ENCODE data around the gene PIM3. TPM values are rescaled to one million over a fixed set of nuclear protein-coding genes. Genes with fewer than 3 reads are reported as not detected.
"Not testable (repeated sequence)": the region's sequence is repeated elsewhere in the genome, so short reads cannot be mapped to it uniquely, and the experiment has no call there.

Gene PIM3
- total RNA-seq, 1 experiment from 2014 or later = 15.4 TPM

DNA sequence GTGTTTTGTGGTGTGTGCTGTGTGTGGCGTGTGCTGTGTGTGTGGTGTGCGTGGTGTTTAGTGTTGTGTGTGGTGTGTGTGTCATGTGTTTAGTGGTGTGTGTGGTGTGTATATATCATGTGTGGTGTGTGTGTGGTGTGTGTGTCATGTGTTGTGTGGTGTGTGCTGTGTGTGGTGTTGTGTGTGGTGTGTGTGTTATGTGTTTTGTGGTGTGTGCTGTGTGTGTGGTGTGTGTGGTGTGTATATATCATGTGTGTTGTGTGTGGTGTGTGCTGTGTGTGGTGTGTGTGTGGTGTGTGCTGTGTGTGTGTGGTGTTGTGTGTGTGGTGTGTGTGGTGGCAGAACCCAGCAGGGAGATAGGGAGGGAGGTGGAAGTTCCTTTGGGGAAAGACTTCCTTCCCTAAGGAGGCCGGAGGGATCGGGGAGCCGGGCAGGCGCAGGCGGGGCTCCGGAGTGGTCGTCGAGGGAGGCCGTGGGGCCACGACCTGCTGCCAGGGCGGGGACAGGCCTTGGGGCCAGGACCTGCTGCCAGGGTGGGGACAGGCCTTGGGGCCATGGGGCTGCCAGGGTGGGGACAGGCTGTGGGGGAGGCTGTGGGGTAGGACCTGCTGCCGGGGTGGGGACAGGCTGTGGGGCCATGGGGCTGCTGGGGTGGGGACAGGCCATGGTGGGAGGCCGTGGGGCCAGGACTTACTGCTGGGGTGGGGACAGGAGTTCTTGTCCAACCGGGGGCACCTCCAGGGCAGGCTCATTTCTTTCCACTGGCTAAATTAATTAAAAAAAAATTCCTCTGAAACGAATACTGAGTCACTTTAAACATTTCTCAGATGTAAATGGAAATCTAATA, 15.2 kb downstream of the PIM3 start:
- Histone ChIP-seq H3K9ac (ENCODE audit: low read length) (no peak overlapping the region), H2AFZ (ENCODE audit: low read length) (no peak overlapping the region), H3K36me3 (ENCODE audit: insufficient read depth, low read length) (no peaks in the 10 kb centered on the region), H3K27me3 (ENCODE audit: low read length) (no peaks in the 10 kb centered on the region), H3K9me3 (ENCODE audit: low read length) (no peaks in the 10 kb centered on the region; the same call in 1 of the 2 replicates), H3K4me1 (ENCODE audit: low read length) (peaks cover 28% of the 10 kb centered on the region), H3K79me2 (ENCODE audit: low read length) (no peaks in the 10 kb centered on the region), H3K4me3 (ENCODE audit: low read length) (no peak overlapping the region), H4K20me1 (ENCODE audit: insufficient read depth, low read depth, low read length) (no peaks in the 10 kb centered on the region), H3K4me2 (ENCODE audit: low read depth, low read length, poor library complexity, severe bottlenecking) (no peak overlapping the region), H3K9me2 (replicated peaks; ENCODE audit: insufficient read depth, low read length) (no peaks in the 10 kb centered on the region), H3K27ac (ENCODE audit: low read length) (no peak overlapping the region)
- no peak for DNase-seq

DNA sequence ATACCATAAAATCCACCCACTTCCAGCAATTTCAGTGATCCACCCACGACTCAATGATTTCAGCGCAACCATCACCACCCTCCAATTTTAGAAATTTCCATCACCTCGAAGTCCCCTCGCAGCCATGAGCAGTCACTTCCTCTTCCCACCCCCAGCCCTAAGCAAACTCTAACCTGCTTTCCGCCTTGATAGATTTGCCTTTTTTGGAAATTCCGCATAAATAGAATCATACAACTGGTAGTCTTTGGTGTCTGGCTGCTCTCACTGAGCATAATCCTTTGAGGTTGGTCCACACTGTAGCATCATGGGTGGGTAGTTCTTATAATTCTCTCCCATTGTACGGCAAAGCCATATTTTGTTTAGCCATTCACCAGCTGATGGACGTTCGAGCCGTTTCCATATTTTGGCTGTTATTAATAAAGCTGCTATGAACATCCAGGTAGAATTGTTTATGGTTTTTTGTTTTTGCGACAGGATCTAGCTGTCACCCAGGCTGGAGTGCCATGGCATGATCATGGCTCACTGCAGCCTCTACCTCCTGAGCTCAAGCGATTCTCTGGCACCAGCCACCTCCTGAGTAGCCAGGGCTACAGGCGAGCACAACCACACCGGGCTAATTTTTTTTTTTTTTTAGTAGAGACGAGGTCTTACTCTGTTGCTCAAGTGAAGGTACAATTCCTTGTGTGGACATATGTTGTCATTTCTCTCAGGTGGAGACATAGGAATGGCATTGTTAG, 16.0 kb downstream of the PIM3 start:
- Histone ChIP-seq H3K9ac (ENCODE audit: low read length) (no peak overlapping the region), H3K79me2 (ENCODE audit: low read length) (no peaks in the 10 kb centered on the region), H3K36me3 (ENCODE audit: insufficient read depth, low read length) (no peaks in the 10 kb centered on the region), H3K27me3 (ENCODE audit: low read length) (no peaks in the 10 kb centered on the region), H3K4me2 (ENCODE audit: low read depth, low read length, poor library complexity, severe bottlenecking) (no peak overlapping the region), H3K4me1 (ENCODE audit: low read length) (peaks cover 19% of the 10 kb centered on the region), H3K9me3 (ENCODE audit: low read length) (no peaks in the 10 kb centered on the region; the same call in 1 of the 2 replicates), H3K27ac (ENCODE audit: low read length) (no peak overlapping the region), H2AFZ (ENCODE audit: low read length) (no peak overlapping the region), H3K9me2 (replicated peaks; ENCODE audit: insufficient read depth, low read length) (no peaks in the 10 kb centered on the region), H4K20me1 (ENCODE audit: insufficient read depth, low read depth, low read length) (no peaks in the 10 kb centered on the region), H3K4me3 (ENCODE audit: low read length) (no peak overlapping the region)
- DNase-seq = peak; percentile 72

DNA sequence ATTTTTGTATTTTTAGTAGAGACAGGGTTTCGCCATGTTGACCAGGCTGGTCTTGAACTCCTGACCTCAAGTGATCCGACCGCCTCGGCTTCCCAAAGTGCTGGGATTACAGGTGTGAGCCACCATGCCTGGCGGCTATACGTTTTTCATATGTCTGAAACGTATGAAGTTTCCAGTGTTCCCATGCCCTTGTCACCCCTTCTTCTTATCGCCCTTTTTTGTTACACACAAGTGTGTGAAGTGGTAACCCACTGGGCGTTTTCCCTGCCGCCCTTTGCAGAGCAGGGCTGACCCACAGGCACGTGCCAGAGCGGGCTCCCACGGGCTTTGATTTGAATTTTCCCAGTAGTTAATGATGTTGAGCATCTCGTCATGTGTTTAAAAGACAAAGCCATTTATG, 17.0 kb downstream of the PIM3 start:
- no peaks in the 10 kb centered on the region; the same call in 1 of the 2 replicates for H3K9me3 ChIP-seq (ENCODE audit: low read length)
- no peaks in the 10 kb centered on the region for H3K9me2 ChIP-seq (replicated peaks; ENCODE audit: insufficient read depth, low read length)
- DNase-seq = no peak
- no peak overlapping the region for H3K4me2 ChIP-seq (ENCODE audit: low read depth, low read length, poor library complexity, severe bottlenecking)
- no peaks in the 10 kb centered on the region for H3K36me3 ChIP-seq (ENCODE audit: insufficient read depth, low read length)
- no peak overlapping the region for H3K27ac ChIP-seq (ENCODE audit: low read length)
- H4K20me1 ChIP-seq (ENCODE audit: insufficient read depth, low read depth, low read length) = no peaks in the 10 kb centered on the region
- H2AFZ ChIP-seq (ENCODE audit: low read length) = no peak overlapping the region
- no peaks in the 10 kb centered on the region for H3K79me2 ChIP-seq (ENCODE audit: low read length)
- no peak overlapping the region for H3K4me3 ChIP-seq (ENCODE audit: low read length)
- peaks cover 16% of the 10 kb centered on the region for H3K4me1 ChIP-seq (ENCODE audit: low read length)
- H3K27me3 ChIP-seq (ENCODE audit: low read length) = no peaks in the 10 kb centered on the region
- H3K9ac ChIP-seq (ENCODE audit: low read length) = no peak overlapping the region

DNA sequence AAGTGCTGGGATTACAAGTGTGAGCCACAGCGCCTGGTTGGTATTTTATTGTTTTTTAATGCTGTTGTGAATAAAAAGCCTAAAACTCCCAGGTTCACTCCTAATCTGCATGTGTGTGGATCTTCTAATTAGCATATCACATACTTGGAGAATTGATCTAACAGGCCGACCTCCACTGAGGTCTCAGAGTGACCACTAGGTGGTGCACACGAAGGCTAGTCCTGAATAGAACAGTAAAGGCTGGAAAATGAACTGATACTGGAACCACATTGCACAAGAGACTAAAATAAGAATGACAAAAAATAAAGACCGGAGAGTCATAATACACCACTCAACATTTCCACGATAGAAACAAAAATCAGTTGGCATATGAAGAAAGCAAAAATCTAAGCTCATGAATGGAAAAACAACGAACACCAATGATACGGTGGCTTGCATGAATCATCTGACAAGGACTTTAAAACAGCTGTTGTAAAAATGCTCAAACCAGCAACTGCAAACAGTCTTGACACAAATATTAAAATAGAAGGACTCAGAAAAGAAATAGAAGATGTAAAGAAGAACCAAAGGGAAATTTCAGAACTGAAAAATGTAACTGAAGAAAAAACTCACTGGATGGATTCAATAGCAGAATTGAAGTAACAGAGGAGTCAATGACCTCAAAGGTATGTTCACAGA, 19.2 kb downstream of the PIM3 start:
- DNase-seq = peak; percentile 77
- Histone ChIP-seq H3K4me2 (ENCODE audit: low read depth, low read length, poor library complexity, severe bottlenecking) (no peak overlapping the region), H3K9ac (ENCODE audit: low read length) (no peak overlapping the region), H2AFZ (ENCODE audit: low read length) (no peak overlapping the region), H3K9me3 (ENCODE audit: low read length) (no peaks in the 10 kb centered on the region; the same call in 1 of the 2 replicates), H3K27ac (ENCODE audit: low read length) (no peak overlapping the region), H3K4me3 (ENCODE audit: low read length) (no peak overlapping the region), H3K79me2 (ENCODE audit: low read length) (no peaks in the 10 kb centered on the region), H4K20me1 (ENCODE audit: insufficient read depth, low read depth, low read length) (no peaks in the 10 kb centered on the region), H3K9me2 (replicated peaks; ENCODE audit: insufficient read depth, low read length) (no peaks in the 10 kb centered on the region), H3K36me3 (ENCODE audit: insufficient read depth, low read length) (no peaks in the 10 kb centered on the region), H3K27me3 (ENCODE audit: low read length) (no peaks in the 10 kb centered on the region), H3K4me1 (ENCODE audit: low read length) (peaks cover 16% of the 10 kb centered on the region)

DNA sequence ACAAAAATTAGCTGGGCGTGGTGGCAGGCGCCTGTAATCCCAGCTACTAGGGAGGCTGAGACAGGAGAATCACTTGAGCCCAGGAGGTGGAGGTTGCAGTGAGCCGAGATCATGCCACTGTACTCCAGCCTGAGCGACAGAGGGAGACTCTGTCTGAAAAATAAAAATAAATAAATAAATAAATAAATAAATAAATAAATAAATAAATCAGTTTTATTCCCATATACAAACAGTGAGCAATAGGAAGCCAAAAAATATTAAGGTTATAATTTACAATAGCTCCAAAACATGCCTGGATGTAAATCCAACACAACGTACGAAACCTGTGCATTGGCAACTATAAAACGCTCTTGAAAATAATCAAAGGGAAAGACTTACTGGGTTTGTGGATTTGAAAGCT, 21.2 kb downstream of the PIM3 start:
- not testable (repeated sequence) for H3K4me2 ChIP-seq (ENCODE audit: low read depth, low read length, poor library complexity, severe bottlenecking); H2AFZ ChIP-seq (ENCODE audit: low read length); DNase-seq; H3K9me2 ChIP-seq (replicated peaks; ENCODE audit: insufficient read depth, low read length); H4K20me1 ChIP-seq (ENCODE audit: insufficient read depth, low read depth, low read length); H3K9me3 ChIP-seq (ENCODE audit: low read length); H3K36me3 ChIP-seq (ENCODE audit: insufficient read depth, low read length); H3K27me3 ChIP-seq (ENCODE audit: low read length); H3K4me3 ChIP-seq (ENCODE audit: low read length); H3K4me1 ChIP-seq (ENCODE audit: low read length); H3K9ac ChIP-seq (ENCODE audit: low read length); H3K27ac ChIP-seq (ENCODE audit: low read length); H3K79me2 ChIP-seq (ENCODE audit: low read length)

DNA sequence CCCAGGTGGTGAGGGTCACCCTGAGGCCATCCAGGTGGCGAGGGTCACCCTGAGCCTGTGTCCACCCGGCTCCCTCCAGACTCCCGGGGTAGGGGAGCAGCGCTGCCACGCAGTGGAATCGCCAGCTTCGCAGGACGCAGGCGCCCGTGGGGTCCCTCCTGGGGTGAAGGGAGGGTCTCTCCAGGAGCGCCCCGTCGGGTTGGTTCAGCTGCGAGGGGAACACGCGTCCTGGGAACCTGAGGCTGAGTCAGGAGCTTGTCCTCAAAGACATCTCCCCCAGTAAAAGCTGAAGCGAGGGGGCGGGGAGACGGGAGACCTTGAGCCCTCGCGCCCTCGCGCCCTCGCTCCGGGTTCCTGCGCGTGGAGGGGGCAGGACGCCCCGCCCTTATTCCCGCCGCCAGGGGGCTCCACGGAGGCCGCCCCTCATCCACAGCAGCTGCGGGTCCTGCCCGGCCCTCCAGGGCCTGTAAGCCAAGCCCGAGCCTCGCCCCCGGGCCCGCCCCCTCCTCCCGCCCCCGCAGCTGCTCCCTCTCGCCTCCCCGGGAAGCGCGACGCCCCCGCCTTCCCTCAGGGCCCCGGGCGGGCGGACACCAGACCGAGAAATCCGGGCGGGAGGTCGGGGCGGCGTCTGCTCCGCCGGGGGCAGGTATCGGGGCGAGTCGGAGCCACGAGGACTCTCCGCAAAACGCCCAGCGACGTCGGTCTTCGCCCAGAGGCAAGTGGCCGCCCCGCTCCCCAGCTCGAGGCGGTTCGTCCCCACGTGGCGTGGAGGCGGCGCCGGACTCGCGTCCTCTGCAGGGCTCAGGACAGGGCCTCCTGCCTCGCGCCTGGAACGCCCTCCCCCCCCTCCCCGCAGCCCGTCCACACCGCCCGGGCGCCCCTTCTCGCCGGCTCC, 22.8 kb downstream of the PIM3 start:
- Histone ChIP-seq H3K9ac (ENCODE audit: low read length) (no peak overlapping the region), H3K9me3 (ENCODE audit: low read length) (peaks cover 8% of the 10 kb centered on the region; the same call in 1 of the 2 replicates), H3K4me1 (ENCODE audit: low read length) (no peaks in the 10 kb centered on the region), H3K79me2 (ENCODE audit: low read length) (no peaks in the 10 kb centered on the region), H3K9me2 (replicated peaks; ENCODE audit: insufficient read depth, low read length) (no peaks in the 10 kb centered on the region), H3K27ac (ENCODE audit: low read length) (no peak overlapping the region), H4K20me1 (ENCODE audit: insufficient read depth, low read depth, low read length) (no peaks in the 10 kb centered on the region), H3K36me3 (ENCODE audit: insufficient read depth, low read length) (no peaks in the 10 kb centered on the region), H3K27me3 (ENCODE audit: low read length) (no peaks in the 10 kb centered on the region), H3K4me2 (ENCODE audit: low read depth, low read length, poor library complexity, severe bottlenecking) (no peak overlapping the region), H2AFZ (ENCODE audit: low read length) (no peak overlapping the region), H3K4me3 (ENCODE audit: low read length) (no peak overlapping the region)
- no peak for DNase-seq

DNA sequence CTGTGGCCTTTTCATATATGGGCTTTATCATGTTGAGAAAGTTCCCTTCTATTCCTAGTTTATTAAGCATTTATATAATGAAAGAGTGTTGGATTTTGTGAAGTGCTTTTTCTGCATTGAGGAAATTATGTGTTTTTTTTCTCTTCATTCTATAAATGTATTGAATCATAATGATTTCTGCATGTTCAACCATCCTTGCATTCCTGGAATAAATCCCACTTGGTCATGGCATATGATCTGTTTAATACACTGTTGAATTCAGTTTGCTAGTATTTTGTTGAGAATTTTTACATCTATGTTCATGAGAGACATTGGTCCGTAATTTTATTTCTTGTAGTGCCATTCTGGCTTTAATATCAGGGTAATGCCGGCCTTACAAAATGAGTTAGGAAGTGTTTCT, 25.8 kb downstream of the PIM3 start:
- H3K27me3 ChIP-seq (ENCODE audit: low read length) = no peaks in the 10 kb centered on the region

More for the DNA sequence above, 25.8 kb downstream of the PIM3 start:
- Histone ChIP-seq H3K79me2 (ENCODE audit: low read length) (no peaks in the 10 kb centered on the region), H3K9me2 (replicated peaks; ENCODE audit: insufficient read depth, low read length) (no peaks in the 10 kb centered on the region), H3K27ac (ENCODE audit: low read length) (no peak overlapping the region), H4K20me1 (ENCODE audit: insufficient read depth, low read depth, low read length) (no peaks in the 10 kb centered on the region), H3K9me3 (ENCODE audit: low read length) (peaks cover 8% of the 10 kb centered on the region; the same call in 1 of the 2 replicates), H3K4me1 (ENCODE audit: low read length) (no peaks in the 10 kb centered on the region), H3K4me3 (ENCODE audit: low read length) (no peak overlapping the region), H2AFZ (ENCODE audit: low read length) (no peak overlapping the region), H3K4me2 (ENCODE audit: low read depth, low read length, poor library complexity, severe bottlenecking) (no peak overlapping the region), H3K9ac (ENCODE audit: low read length) (no peak overlapping the region), H3K36me3 (ENCODE audit: insufficient read depth, low read length) (no peaks in the 10 kb centered on the region)
- DNase-seq = no peak

Data from Karpas-422 (cell line).